ENCODE measurements around the gene TUBB2B. TPM values are rescaled to one million over a fixed set of nuclear protein-coding genes. Genes with fewer than 3 reads are reported as not detected.

The TUBB2B gene
- polyA plus RNA-seq, 3 donors = 0.15 to 3.5 TPM; not detected in 1

DNA sequence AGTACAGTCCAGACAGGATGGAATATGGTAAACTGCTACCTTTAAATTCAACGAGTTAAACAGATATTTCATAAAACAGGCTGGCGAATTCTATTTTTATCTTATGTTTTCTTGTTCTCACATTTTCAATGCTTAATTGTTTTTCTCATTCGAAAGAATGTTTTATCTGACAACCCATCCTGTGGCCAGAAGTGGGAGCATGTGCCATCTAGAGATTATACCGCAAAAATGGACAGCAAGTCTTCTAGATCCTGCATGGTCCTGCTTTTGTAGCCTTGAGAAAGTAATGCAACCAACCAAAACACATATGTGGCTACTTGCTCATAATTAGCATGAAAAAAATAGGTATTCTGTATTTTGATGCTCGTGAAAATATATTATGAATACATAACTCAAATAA is 30.7 kb downstream of the TUBB2B start:
- H3K4me1 ChIP-seq (ENCODE audit: control insufficient read depth in 1 of 2, insufficient read depth in 2 of 2, low read length in 2 of 2) = no peaks in the 10 kb centered on the region
- intact Hi-C loops (cut with micrococcal nuclease) = no loop called here
- no peak overlapping the region for H3K27ac Mint-ChIP-seq

DNA sequence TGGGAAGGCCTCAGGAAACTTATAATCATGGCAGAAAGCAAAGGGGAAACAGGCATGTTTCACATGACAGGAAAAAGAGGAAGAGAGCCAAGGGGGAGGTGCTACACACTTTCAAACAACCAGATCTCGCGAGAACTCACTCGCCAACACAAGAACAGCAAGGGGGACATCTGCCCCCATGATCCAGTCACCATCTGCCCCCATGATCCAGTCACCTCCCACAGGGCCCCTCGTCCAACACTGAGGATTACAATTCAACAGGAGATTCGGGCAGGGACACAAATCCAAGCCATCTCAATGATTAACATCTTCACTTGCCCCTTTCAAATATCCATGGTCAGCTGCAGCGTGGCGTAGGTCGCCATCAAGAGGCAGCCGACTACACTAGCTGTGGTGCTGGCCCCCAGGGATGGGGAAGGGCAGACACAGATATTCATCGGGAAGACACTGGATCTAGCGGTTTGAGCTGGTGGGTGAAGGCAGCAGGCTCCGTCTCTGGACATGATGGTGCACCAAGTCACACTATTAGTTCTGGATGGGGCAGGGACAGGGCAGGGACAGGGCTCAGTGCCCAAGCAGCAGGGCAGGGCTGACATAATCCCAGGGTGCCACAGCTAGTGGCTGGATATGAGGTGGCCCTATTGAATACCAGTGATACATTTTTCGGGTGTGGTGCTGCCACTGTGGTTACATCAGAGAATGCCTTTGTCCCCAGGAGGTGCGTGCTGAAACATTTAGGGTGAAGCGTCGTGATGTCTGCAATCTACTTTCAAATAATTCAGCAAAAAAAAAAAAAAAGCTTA is 31.6 kb downstream of the TUBB2B start:
- H3K79me2 ChIP-seq (ENCODE audit: insufficient read depth, low read length) = no peaks in the 10 kb centered on the region
- no peaks in the 10 kb centered on the region for H3K27me3 ChIP-seq (ENCODE audit: control insufficient read depth in 2 of 2, insufficient read depth in 2 of 2, low read length in 2 of 2)
- H2AFZ ChIP-seq (ENCODE audit: insufficient read depth, low read depth, low read length, poor library complexity, severe bottlenecking) = no peak overlapping the region
- H3K4me2 ChIP-seq (replicated peaks; ENCODE audit: extremely low read depth, low read length, poor library complexity, severe bottlenecking) = no peak overlapping the region
- no peak overlapping the region for H3K27ac ChIP-seq (ENCODE audit: low read depth in 1 of 2, low read length in 2 of 2)
- 91% methylated on average over 10 of the region's 16 CpGs for WGBS (ENCODE audit: insufficient coverage)
- intact Hi-C loops (cut with micrococcal nuclease) = no loop called here
- H3K9ac ChIP-seq (ENCODE audit: insufficient read depth, low read length, poor library complexity, severe bottlenecking) = no peak overlapping the region
- Mint-ChIP-seq H3K27ac (no peak overlapping the region), H3K27me3 (ENCODE audit: low read depth in 3 of 3) (peaks cover 4 to 7% (median 5%) of the 10 kb centered on the region in 3 donors), H3K36me3 (no peaks in the 10 kb centered on the region), H3K4me1 (no peaks in the 10 kb centered on the region), H3K9me3 (peaks cover 0 to 4% (median 2%) of the 10 kb centered on the region in 7 donors), H3K4me3 (no peak overlapping the region)
- no peaks in the 10 kb centered on the region for H3K36me3 ChIP-seq (replicated peaks in 1 of 2; ENCODE audit: control insufficient read depth in 1 of 2, insufficient read depth in 2 of 2, low read length in 2 of 2)
- DNase-seq = no peak
- peaks cover 0 to 7% of the 10 kb centered on the region in 2 donors for H3K9me3 ChIP-seq (replicated peaks in 1 of 2; ENCODE audit: control insufficient read depth in 1 of 2, insufficient read depth in 1 of 2, low read length in 2 of 2)
- H3K4me1 ChIP-seq (ENCODE audit: control insufficient read depth in 1 of 2, insufficient read depth in 2 of 2, low read length in 2 of 2) = no peaks in the 10 kb centered on the region
- TF ChIP-seq, protein P1, sequence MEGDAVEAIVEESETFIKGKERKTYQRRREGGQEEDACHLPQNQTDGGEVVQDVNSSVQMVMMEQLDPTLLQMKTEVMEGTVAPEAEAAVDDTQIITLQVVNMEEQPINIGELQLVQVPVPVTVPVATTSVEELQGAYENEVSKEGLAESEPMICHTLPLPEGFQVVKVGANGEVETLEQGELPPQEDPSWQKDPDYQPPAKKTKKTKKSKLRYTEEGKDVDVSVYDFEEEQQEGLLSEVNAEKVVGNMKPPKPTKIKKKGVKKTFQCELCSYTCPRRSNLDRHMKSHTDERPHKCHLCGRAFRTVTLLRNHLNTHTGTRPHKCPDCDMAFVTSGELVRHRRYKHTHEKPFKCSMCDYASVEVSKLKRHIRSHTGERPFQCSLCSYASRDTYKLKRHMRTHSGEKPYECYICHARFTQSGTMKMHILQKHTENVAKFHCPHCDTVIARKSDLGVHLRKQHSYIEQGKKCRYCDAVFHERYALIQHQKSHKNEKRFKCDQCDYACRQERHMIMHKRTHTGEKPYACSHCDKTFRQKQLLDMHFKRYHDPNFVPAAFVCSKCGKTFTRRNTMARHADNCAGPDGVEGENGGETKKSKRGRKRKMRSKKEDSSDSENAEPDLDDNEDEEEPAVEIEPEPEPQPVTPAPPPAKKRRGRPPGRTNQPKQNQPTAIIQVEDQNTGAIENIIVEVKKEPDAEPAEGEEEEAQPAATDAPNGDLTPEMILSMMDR (IDR thresholded peaks at IDR 0.05) = no peak
- no peak overlapping the region for H3K4me3 ChIP-seq (replicated peaks in 1 of 3; ENCODE audit: low read depth in 2 of 3, low read length in 3 of 3)
- H4K20me1 ChIP-seq (ENCODE audit: insufficient read depth, low read length) = no peaks in the 10 kb centered on the region

More for the DNA sequence above, 30.7 kb downstream of the TUBB2B start:
- Histone ChIP-seq H3K9ac (ENCODE audit: insufficient read depth, low read length, poor library complexity, severe bottlenecking) (no peak overlapping the region), H3K27me3 (ENCODE audit: control insufficient read depth in 2 of 2, insufficient read depth in 2 of 2, low read length in 2 of 2) (peaks cover 0 to 2% of the 10 kb centered on the region in 2 donors), H3K4me3 (replicated peaks in 1 of 3; ENCODE audit: low read depth in 2 of 3, low read length in 3 of 3) (no peak overlapping the region), H3K36me3 (replicated peaks in 1 of 2; ENCODE audit: control insufficient read depth in 1 of 2, insufficient read depth in 2 of 2, low read length in 2 of 2) (no peaks in the 10 kb centered on the region), H3K27ac (ENCODE audit: low read depth in 1 of 2, low read length in 2 of 2) (no peak overlapping the region), H2AFZ (ENCODE audit: insufficient read depth, low read depth, low read length, poor library complexity, severe bottlenecking) (no peak overlapping the region), H3K4me2 (replicated peaks; ENCODE audit: extremely low read depth, low read length, poor library complexity, severe bottlenecking) (no peak overlapping the region), H4K20me1 (ENCODE audit: insufficient read depth, low read length) (no peaks in the 10 kb centered on the region), H3K9me3 (replicated peaks in 1 of 2; ENCODE audit: control insufficient read depth in 1 of 2, insufficient read depth in 1 of 2, low read length in 2 of 2) (peaks cover 0 to 7% of the 10 kb centered on the region in 2 donors), H3K79me2 (ENCODE audit: insufficient read depth, low read length) (no peaks in the 10 kb centered on the region)
- no peak overlapping the region for H3K4me3 Mint-ChIP-seq
- peaks cover 4 to 7% (median 7%) of the 10 kb centered on the region in 3 donors for H3K27me3 Mint-ChIP-seq (ENCODE audit: low read depth in 3 of 3)
- peaks cover 0 to 4% (median 2%) of the 10 kb centered on the region in 7 donors for H3K9me3 Mint-ChIP-seq
- no peaks in the 10 kb centered on the region for H3K4me1 Mint-ChIP-seq
- TF ChIP-seq, protein P1 (IDR thresholded peaks at IDR 0.05) = no peak
- DNase-seq = no peak
- 100% methylated on average over 1 of the region's 5 CpGs for WGBS (ENCODE audit: insufficient coverage)
- H3K36me3 Mint-ChIP-seq = no peaks in the 10 kb centered on the region

Measured in CD14-positive monocyte (primary cell).